ENCODE measurements around the gene LAMB1.

DNA sequence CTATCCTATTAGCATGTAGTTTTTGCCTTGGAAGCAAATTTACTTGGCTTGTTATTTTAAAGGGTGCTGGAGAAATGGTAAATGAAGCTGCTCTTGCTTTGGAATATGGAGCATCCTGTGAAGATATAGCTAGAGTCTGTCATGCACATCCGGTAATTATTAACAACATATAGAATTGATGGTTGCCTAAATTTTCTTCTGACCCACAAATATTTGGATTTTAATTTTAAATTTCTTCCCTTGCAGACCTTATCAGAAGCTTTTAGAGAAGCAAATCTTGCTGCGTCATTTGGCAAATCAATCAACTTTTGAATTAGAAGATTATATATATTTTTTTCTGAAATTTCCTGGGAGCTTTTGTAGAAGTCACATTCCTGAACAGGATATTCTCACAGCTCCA lies 84.0 kb downstream of the LAMB1 start:
- TF ChIP-seq POLR2A (IDR thresholded peaks at IDR 0.05; ENCODE audit: low read depth, low read length): no peak
- no peak for TF ChIP-seq POLR2AphosphoS5 (IDR thresholded peaks at IDR 0.05; ENCODE audit: low read depth, low read length)
- TF ChIP-seq TAF1 (IDR thresholded peaks at IDR 0.05; ENCODE audit: low read depth, low read length): no peak
- TF ChIP-seq SPI1 (IDR thresholded peaks at IDR 0.05; ENCODE audit: low read depth, low read length): no peak
- TF ChIP-seq POU2F2 (IDR thresholded peaks at IDR 0.05; ENCODE audit: low read depth, low read length): no peak
- no peak for TF ChIP-seq PAX5 (IDR thresholded peaks at IDR 0.05; ENCODE audit: insufficient read depth, low read length, severe bottlenecking)
